Medulla oblongata (tissue), 1 donor: ENCODE measurements around the gene MPZL2.
A peak's percentile ranks its signal among the peaks of the same experiment; 100 is the strongest.

Experiments used
- DNase-seq: peaks from one replicate; pipeline ENCODE4 v3.0.0-alpha.2; 2015; ENCODE audit errors: extremely low spot score

The MPZL2 gene

GRCh38 chr11:118240999-118241763, 22.9 kb downstream of the MPZL2 start:
- DNase-seq: no peak

DNA sequence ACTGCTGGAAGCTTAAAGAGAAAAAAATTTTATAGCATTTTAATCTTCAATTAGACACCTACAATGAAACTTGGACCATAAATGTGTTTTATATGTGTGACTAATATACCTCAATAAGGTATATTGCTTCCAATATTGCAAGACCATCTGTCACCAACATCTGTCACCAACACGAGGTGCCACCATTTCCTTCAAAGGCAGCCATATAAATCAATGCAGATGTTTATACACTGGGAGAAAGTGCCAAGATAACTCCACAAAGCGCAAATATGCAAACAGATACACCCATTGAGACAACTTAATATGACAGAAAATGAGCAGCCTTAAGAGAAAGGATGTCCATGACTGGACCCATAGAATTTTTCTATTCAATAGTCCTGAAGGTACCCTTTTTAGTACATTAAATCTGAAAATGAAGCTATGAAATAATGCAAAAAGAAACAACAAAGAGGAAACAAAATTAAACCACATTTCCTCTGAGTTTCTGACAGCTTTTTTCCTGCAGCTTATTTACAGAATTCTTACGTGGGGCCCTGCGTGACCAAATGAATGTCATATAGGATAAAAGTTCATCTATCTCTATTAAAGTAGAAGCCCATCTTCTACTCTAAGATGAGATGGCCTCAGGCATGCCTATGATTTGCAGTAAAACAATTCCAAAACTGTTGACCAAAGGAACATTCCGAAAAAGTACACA, 24.4 kb downstream of the MPZL2 start:
- no peak for DNase-seq

GRCh38 chr11:118238929-118239328, 25.2 kb downstream of the MPZL2 start:
- no peak for DNase-seq

DNA sequence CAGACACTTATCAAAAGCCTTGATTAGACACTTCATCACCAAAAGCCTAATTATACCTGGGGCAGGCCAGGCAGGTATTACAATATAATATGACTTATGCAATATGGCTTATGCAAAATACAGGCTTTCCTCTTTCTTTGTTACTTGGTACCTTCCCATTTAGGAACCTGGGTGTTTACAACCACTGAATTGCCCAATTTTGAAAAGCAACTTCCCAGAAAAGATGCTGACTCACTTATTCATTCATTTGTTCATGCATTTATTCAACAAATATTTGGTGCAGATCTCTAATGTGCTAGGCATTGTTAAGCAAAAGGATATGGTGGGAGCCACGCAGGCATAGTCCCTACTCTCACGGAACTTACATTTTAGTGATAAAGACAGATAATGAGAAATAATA, 25.7 kb downstream of the MPZL2 start:
- no peak for DNase-seq

- no peak for DNase-seq
Observed at GRCh38 chr11:118236170-118236569, 27.9 kb downstream of the MPZL2 start.

DNA sequence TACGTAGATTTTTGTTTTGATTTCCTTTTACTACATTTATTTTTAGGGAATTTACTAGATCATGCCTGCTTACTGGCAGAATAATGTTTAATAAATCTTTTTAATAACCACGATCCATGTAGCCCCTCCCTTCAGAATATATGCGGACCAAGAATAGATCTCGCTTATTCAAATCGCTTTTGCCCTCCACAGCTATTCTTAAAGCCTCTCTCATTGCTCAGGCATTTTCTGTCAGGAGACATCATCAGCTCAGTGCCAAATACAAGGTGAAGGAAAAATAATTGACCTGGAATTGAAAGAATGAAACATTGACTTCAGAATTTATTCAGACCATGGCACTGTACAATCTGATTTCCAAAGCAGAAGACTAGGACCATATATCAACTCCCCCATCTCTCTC, 29.3 kb downstream of the MPZL2 start:
- no peak for DNase-seq

- DNase-seq: no peak
Observed at GRCh38 chr11:118233850-118234249, 30.2 kb downstream of the MPZL2 start.

GRCh38 chr11:118233377-118233776, 30.7 kb downstream of the MPZL2 start:
- no peak for DNase-seq

- no peak for DNase-seq
Observed at GRCh38 chr11:118232659-118233058, 31.4 kb downstream of the MPZL2 start.

GRCh38 chr11:118231461-118231860, 32.6 kb downstream of the MPZL2 start:
- DNase-seq: no peak

DNA sequence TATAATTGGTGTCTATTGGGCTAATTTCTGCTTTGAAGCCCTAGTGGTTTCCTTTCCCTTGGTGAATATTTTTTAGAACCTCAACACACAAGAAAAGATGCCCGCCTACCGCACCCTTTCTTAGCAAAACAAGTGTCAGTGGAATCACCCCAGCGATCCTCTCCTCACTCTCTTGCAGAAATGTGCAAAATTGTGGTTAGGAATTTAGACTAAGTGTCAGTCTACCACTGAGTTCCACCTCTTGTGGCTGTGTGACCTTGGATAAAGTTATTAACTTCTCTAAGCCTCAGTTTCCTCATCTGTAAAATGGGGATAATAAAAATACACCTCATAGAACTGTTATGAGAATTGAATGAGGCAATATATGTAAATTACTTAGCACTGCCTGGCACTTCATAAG, 34.0 kb downstream of the MPZL2 start:
- DNase-seq: no peak

DNA sequence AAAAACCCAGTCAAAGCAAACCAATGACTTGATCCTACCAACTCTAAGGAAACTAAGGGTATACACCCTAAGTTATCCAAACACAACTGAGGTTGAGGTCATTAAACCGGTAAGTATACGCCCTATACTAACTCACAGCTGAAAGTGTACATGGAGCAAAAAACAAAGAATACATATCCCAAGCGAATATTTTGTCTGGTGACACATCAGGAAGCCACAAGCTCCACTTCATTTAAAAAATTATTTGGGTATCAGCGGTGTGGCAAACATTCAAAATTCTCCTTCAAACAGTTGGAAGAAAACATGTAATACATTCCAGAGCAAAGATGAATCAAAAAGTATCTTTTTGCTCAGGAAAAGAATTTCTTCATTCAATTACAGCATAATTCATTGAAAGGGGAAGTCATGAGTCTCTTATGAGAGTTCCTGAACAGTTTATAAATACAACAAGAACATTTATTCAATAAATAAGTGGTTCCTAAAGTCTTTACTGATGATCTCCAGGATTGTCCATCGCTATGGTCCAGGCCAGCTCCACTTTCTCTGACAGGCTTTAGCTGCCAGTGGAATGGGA, 34.7 kb downstream of the MPZL2 start:
- DNase-seq: no peak

- no peak for DNase-seq
Observed at GRCh38 chr11:118227865-118228785, 36.0 kb downstream of the MPZL2 start.

GRCh38 chr11:118226781-118227180, 37.3 kb downstream of the MPZL2 start:
- DNase-seq: no peak

GRCh38 chr11:118226296-118226695, 37.8 kb downstream of the MPZL2 start:
- peak; percentile 37 for DNase-seq

- peak; percentile 18 for DNase-seq
Observed at GRCh38 chr11:118224511-118225188, 39.4 kb downstream of the MPZL2 start, which contains the start of gene JAML. Gene JAML (minus strand): TSS chr11:118225011. CDS start chr11:118214866, 10,145 bp downstream.

- no peak for DNase-seq
Observed at GRCh38 chr11:118223992-118224391, 40.1 kb downstream of the MPZL2 start.

- no peak for DNase-seq
Observed at GRCh38 chr11:118223570-118223969, 40.5 kb downstream of the MPZL2 start.

DNA sequence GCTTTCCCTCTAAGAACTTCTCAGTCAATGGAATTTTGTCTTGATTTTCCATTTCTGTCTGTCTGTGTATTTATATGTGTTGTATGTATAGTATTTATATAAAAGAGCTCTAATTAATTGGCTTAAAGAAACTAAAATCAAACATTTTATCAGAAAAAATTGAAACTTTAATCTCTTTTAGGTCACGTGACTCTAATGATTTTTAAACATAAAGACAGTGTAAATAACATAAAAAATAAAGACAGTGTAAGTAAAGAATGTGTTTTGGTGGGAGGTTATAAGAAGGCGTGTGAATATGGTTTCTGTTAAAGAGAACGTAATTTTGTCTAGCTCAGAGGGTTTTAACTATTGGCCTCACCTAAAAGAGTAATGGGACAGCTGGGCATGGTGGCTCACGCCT, 41.7 kb downstream of the MPZL2 start:
- no peak for DNase-seq

DNA sequence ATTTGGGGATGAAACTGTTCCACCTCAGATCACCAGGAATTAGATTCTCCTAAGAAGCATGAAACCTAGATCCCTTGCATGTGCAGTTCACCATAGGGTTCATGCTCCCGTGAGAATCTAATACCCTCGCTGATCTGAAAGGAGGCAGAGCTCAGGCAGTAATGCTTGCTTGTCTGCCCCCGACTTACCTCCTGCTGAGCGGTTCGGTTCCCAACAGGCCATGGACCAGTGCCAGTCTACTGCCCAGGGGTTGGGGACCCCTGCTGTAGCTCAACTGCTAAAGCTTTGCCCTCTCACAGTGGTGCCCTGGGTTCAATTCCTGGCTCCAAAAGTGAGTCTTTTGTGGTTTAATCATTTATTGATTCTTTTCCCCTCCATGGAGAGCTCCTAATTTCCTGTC, 42.7 kb downstream of the MPZL2 start:
- no peak for DNase-seq

DNA sequence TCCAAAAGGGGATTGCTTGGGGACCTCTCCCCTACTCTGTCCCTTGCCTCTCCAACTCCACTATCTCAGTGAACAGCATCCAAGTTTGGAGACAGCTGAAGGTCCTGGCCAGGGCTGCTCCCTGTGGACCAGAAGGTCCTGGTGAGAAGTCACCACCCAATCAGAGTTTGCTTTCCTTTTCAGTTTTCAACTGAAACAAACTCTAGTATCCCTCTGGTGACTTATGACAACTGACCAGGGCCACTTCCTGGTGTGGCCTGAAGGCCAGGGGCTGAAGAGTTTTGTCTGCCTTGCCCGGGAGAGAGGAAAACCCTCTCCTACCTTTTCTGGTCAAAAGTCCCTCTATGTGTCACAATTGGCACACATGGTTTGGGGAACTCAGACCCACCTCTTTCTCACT, 44.4 kb downstream of the MPZL2 start:
- DNase-seq: no peak
